GM12878 (cell line): ENCODE measurements around the gene TK1. TPM values are rescaled to one million over a fixed set of nuclear protein-coding genes. Genes with fewer than 3 reads are reported as not detected.
A peak's percentile ranks its signal among the peaks of the same experiment; 100 is the strongest.

Source experiments
- ASH2L ChIP-seq: fragments of 300-600, 200-600 bp; sonication (generic); IDR thresholded peaks from 2 replicates; pipeline ENCODE4 v1.6.1; 2017; ENCODE audit warnings: low read depth, mild to moderate bottlenecking, borderline replicate concordance
- CBX5 ChIP-seq: sonication (generic); IDR thresholded peaks from 2 replicates; pipeline ENCODE4 v1.6.1; 2016; ENCODE audit warnings: low read depth, moderate library complexity, mild to moderate bottlenecking, inconsistent platforms
- CEBPB ChIP-seq, 2 experiments: fragments of 150-350 bp in 1 of 2; IDR thresholded peaks; 2 replicates each; pipeline ENCODE4 v1.6.1; 2012 to 2014; ENCODE audit warnings: low read depth in 2 of 2, low read length in 2 of 2, borderline replicate concordance in 1 of 2, inconsistent platforms in 1 of 2
- CHD4 ChIP-seq: fragments of 200-600 bp; sonication (generic); IDR thresholded peaks from 2 replicates; pipeline ENCODE4 v1.6.1; 2016; ENCODE audit warnings: mild to moderate bottlenecking
- HDAC6 ChIP-seq: fragments of 200-600 bp; sonication (generic); IDR thresholded peaks from one replicate; pipeline ENCODE4 v1.8.0; 2017; ENCODE audit warnings: antibody characterized with exemption; ENCODE audit not compliant: unreplicated experiment
- JUNB ChIP-seq: IDR thresholded peaks from 2 replicates; pipeline ENCODE4 v1.6.1; 2016; ENCODE audit warnings: antibody characterized with exemption, mild to moderate bottlenecking
- MTA2 ChIP-seq: fragments of 450-650 bp; IDR thresholded peaks from 2 replicates; pipeline ENCODE4 v1.6.1; 2016; ENCODE audit warnings: low read depth, mild to moderate bottlenecking, moderate library complexity
- MTA3 ChIP-seq: IDR thresholded peaks from 2 replicates; pipeline ENCODE4 v1.6.1; 2012; ENCODE audit warnings: low read length, inconsistent platforms, borderline replicate concordance
- MXI1 ChIP-seq: fragments of 150-350 bp; IDR thresholded peaks from 2 replicates; pipeline ENCODE4 v1.6.1; 2011; ENCODE audit warnings: low read depth, mild to moderate bottlenecking, inconsistent platforms, low read length, improper control_type of control experiment
- MYB ChIP-seq: fragments of 150-350 bp; IDR thresholded peaks from 2 replicates; pipeline ENCODE4 v1.6.1; 2014; ENCODE audit warnings: mild to moderate bottlenecking, low read depth, low read length, borderline replicate concordance
- MYC ChIP-seq: IDR thresholded peaks from 2 replicates; pipeline ENCODE4 v1.6.1; 2011; ENCODE audit warnings: mild to moderate bottlenecking, low read length, moderate library complexity, inconsistent platforms; ENCODE audit not compliant: insufficient read depth, insufficient replicate concordance, insufficient read length, severe bottlenecking
- NBN ChIP-seq: fragments of 450-650 bp; IDR thresholded peaks from 2 replicates; pipeline ENCODE4 v1.6.1; 2016
- NR2C2 ChIP-seq: IDR thresholded peaks from 2 replicates; pipeline ENCODE4 v1.6.1; 2011; ENCODE audit warnings: borderline replicate concordance, low read depth; ENCODE audit not compliant: control insufficient read depth, insufficient read length
- POLR2AphosphoS5 ChIP-seq: IDR thresholded peaks from 2 replicates; pipeline ENCODE4 v1.6.1; 2011; ENCODE audit warnings: mild to moderate bottlenecking, low read length, inconsistent platforms
- RAD21 ChIP-seq: IDR thresholded peaks from 2 replicates; pipeline ENCODE4 v1.6.1; 2011; ENCODE audit warnings: mild to moderate bottlenecking, low read depth, low read length, moderate library complexity; ENCODE audit not compliant: insufficient read depth
- SIN3A ChIP-seq: IDR thresholded peaks from 2 replicates; pipeline ENCODE4 v1.6.1; 2012; ENCODE audit warnings: low read depth, low read length, improper control_type of control experiment
- STAT3 ChIP-seq: IDR thresholded peaks from 2 replicates; pipeline ENCODE4 v1.6.1; 2011; ENCODE audit warnings: low read depth, low read length, improper control_type of control experiment
- TARDBP ChIP-seq: IDR thresholded peaks from 2 replicates; pipeline ENCODE4 v1.6.1; 2016; ENCODE audit warnings: borderline replicate concordance
- WRNIP1 ChIP-seq: IDR thresholded peaks from 2 replicates; pipeline ENCODE4 v1.6.1; 2011; ENCODE audit warnings: low read depth, low read length, improper control_type of control experiment, borderline replicate concordance
- ZNF24 ChIP-seq: fragments of 450-650 bp; IDR thresholded peaks from 2 replicates; pipeline ENCODE4 v1.6.1; 2017; ENCODE audit warnings: antibody characterized with exemption, mild to moderate bottlenecking
- ZNF622 ChIP-seq: fragments of 450-650 bp; IDR thresholded peaks from 2 replicates; pipeline ENCODE4 v1.6.1; 2017; ENCODE audit warnings: mild to moderate bottlenecking, inconsistent platforms
- polyA plus RNA-seq, 11 experiments: library from polyadenylated mRNA; depleted of rRNA in 4 of 11; unstranded in 6 of 11; stranded (reverse) in 5 of 11; fragments of >200 nt; fragmentation: Nextera tagmentation in 4 of 11; fragmentation: Illumina TruSeq in 1 of 11; extraction: Ambion mirVana in 4 of 11; extraction: Trizol in 1 of 11; gene quantifications; 1 replicate in 1 of 11; 2 replicates in 10 of 11; pipeline versions ENCODE4 v1.2.1 to v1.2.3, GENCODE V29; 2011 to 2016; ENCODE audit warnings: inconsistent platforms in 2 of 11, missing spikeins in 2 of 11, low read depth in 1 of 11
- total RNA-seq, 4 experiments: library from RNA; depleted of rRNA in 3 of 4; stranded (reverse); fragments of >200 nt in 3 of 4; fragmentation: Illumina TruSeq in 1 of 4; extraction: Trizol in 1 of 4; gene quantifications; 2 replicates each; pipeline versions ENCODE4 v1.2.1 to v1.2.3, GENCODE V29; 2013 to 2021
- TF ChIP-seq, protein P1 (sequence below): IDR thresholded peaks from 2 replicates; pipeline ENCODE4 v1.6.1; 2011; ENCODE audit warnings: low read depth, mild to moderate bottlenecking, low read length, moderate library complexity, borderline replicate concordance; ENCODE audit errors: extremely low read depth
- TF ChIP-seq, protein P2 (sequence below): fragments of 150-350 bp; IDR thresholded peaks from 2 replicates; pipeline ENCODE4 v1.6.1; 2016; ENCODE audit warnings: low read depth, low read length
- TF ChIP-seq, protein P3 (sequence below): fragments of 450-650 bp; IDR thresholded peaks from 2 replicates; pipeline ENCODE4 v1.6.1; 2014; ENCODE audit warnings: mild to moderate bottlenecking
- TF ChIP-seq, protein P4 (sequence below): fragments of 450-650 bp; IDR thresholded peaks from 2 replicates; pipeline ENCODE4 v1.6.1; 2018; ENCODE audit warnings: mild to moderate bottlenecking, low read depth, moderate library complexity; ENCODE audit not compliant: partially characterized antibody

TK1 gene
- total and polyA plus RNA-seq, 10 of the 15 experiments (the other 5 are each of a cell fraction or from before 2014, with no cell fraction given) = 4.6 to 175 (median 77.9) TPM

DNA sequence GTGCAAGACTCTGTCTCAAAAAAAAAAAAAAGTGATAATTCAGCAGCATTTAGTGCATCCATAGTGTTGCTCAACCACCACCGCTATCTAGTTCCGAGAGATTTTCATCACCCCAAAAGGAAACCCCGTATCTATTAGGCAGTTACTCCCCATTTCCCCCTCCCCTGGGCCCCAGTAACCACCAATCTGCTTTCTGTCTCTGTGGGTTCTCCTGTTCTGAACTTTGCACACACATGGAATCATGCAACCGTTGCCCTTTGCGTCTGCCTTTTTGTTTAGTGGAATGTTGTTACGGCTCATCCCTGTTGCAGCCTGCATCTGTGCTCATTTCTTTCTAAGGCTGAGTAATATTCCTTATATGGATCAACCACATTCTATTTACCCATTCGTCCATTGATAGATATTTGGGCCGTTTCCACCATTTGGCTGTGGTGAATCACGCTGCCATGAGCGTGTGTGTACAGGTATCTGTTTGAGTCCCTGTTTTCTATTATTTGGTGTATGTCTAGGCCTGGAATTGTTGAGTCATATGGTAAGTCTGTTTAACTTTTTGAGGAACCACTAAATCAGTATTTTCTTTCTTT is 27.2 kb downstream of the TK1 start (continued):
- TF ChIP-seq, protein P1, sequence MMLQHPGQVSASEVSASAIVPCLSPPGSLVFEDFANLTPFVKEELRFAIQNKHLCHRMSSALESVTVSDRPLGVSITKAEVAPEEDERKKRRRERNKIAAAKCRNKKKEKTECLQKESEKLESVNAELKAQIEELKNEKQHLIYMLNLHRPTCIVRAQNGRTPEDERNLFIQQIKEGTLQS = no peak
- TF ChIP-seq NR2C2 (no peak), MTA2 (peak; percentile 76), MTA3 (peak; percentile 62; the same call in 1 of the 2 replicates), CEBPB (IDR thresholded peaks at IDR 0.05; ENCODE audit: borderline replicate concordance in 1 of 2, low read depth in 2 of 2, low read length in 2 of 2) (peak in 1 of 2 experiments; percentile 38; a peak in 2 of 4 replicates), MYC (no peak), NBN (peak; percentile 54; the same call in 1 of the 2 replicates), SIN3A (no peak), MYB (no peak), ZNF24 (no peak), ZNF622 (no peak), RAD21 (no peak), MXI1 (no peak), JUNB (peak; percentile 93), CBX5 (no peak), CHD4 (0 out of 2 replicates have a peak, but pooled peaks have one; percentile 39), HDAC6 (no peak), TARDBP (no peak), WRNIP1 (no peak), ASH2L (no peak), POLR2AphosphoS5 (no peak), STAT3 (no peak)
- TF ChIP-seq, protein P2, sequence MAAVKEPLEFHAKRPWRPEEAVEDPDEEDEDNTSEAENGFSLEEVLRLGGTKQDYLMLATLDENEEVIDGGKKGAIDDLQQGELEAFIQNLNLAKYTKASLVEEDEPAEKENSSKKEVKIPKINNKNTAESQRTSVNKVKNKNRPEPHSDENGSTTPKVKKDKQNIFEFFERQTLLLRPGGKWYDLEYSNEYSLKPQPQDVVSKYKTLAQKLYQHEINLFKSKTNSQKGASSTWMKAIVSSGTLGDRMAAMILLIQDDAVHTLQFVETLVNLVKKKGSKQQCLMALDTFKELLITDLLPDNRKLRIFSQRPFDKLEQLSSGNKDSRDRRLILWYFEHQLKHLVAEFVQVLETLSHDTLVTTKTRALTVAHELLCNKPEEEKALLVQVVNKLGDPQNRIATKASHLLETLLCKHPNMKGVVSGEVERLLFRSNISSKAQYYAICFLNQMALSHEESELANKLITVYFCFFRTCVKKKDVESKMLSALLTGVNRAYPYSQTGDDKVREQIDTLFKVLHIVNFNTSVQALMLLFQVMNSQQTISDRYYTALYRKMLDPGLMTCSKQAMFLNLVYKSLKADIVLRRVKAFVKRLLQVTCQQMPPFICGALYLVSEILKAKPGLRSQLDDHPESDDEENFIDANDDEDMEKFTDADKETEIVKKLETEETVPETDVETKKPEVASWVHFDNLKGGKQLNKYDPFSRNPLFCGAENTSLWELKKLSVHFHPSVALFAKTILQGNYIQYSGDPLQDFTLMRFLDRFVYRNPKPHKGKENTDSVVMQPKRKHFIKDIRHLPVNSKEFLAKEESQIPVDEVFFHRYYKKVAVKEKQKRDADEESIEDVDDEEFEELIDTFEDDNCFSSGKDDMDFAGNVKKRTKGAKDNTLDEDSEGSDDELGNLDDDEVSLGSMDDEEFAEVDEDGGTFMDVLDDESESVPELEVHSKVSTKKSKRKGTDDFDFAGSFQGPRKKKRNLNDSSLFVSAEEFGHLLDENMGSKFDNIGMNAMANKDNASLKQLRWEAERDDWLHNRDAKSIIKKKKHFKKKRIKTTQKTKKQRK = no peak
- TF ChIP-seq, protein P3, sequence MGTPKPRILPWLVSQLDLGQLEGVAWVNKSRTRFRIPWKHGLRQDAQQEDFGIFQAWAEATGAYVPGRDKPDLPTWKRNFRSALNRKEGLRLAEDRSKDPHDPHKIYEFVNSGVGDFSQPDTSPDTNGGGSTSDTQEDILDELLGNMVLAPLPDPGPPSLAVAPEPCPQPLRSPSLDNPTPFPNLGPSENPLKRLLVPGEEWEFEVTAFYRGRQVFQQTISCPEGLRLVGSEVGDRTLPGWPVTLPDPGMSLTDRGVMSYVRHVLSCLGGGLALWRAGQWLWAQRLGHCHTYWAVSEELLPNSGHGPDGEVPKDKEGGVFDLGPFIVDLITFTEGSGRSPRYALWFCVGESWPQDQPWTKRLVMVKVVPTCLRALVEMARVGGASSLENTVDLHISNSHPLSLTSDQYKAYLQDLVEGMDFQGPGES = no peak
- TF ChIP-seq, protein P4, sequence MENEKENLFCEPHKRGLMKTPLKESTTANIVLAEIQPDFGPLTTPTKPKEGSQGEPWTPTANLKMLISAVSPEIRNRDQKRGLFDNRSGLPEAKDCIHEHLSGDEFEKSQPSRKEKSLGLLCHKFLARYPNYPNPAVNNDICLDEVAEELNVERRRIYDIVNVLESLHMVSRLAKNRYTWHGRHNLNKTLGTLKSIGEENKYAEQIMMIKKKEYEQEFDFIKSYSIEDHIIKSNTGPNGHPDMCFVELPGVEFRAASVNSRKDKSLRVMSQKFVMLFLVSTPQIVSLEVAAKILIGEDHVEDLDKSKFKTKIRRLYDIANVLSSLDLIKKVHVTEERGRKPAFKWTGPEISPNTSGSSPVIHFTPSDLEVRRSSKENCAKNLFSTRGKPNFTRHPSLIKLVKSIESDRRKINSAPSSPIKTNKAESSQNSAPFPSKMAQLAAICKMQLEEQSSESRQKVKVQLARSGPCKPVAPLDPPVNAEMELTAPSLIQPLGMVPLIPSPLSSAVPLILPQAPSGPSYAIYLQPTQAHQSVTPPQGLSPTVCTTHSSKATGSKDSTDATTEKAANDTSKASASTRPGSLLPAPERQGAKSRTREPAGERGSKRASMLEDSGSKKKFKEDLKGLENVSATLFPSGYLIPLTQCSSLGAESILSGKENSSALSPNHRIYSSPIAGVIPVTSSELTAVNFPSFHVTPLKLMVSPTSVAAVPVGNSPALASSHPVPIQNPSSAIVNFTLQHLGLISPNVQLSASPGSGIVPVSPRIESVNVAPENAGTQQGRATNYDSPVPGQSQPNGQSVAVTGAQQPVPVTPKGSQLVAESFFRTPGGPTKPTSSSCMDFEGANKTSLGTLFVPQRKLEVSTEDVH = no peak
